IMR-90 (cell line): Measurements from ENCODE around the gene VSIR. TPM values are rescaled to one million over a fixed set of nuclear protein-coding genes. Genes with fewer than 3 reads are reported as not detected.

Experiments used
- ATAC-seq: fragments of 200-7000 bp; cut with Tn5 transposase; 2 replicates; pipeline ENCODE4 v1.9.1; 2020; ENCODE audit warnings: low read depth, mild to moderate bottlenecking, moderate library complexity
- BruUV-seq: library from RNA; stranded (reverse); fragments of 400-500 nt; replicated peaks from 2 replicates; lab custom pipeline; 2021; lab: Mats Ljungman, UMichigan
- CTCF ChIA-PET: fragments of 300-600 bp; formaldehyde crosslinking; extraction: SDS; loops from one replicate; lab custom pipeline; 2021; ENCODE audit warnings: antibody characterized with exemption; lab: Yijun Ruan, JAX
- POLR2A ChIA-PET: fragments of 300-600 bp; sonication (Branson Sonifier 250); formaldehyde crosslinking; loops from one replicate; lab custom pipeline; 2022; ENCODE audit warnings: antibody characterized with exemption; ENCODE audit not compliant: unreplicated experiment; lab: Charles Lee
- DNase-seq: peaks from one replicate; pipeline ENCODE4 v3.0.0; 2013
- H2AFZ ChIP-seq: replicated peaks from 2 replicates; pipeline ENCODE3; 2013; ENCODE audit warnings: low read length, mild to moderate bottlenecking; ENCODE audit not compliant: poor library complexity
- H2AK5ac ChIP-seq: 2 replicates; pipeline ENCODE4 v1.6.1; 2013; ENCODE audit warnings: low read depth, low read length, inconsistent platforms
- H2AK9ac ChIP-seq: replicated peaks from 2 replicates; pipeline ENCODE3; 2013; ENCODE audit warnings: mild to moderate bottlenecking, low read depth, low read length, moderate library complexity; ENCODE audit not compliant: poor library complexity
- H2BK120ac ChIP-seq: 2 replicates; pipeline ENCODE4 v1.6.1; 2013; ENCODE audit warnings: low read depth, low read length, inconsistent platforms
- H2BK15ac ChIP-seq: 3 replicates; pipeline ENCODE4 v1.6.1; 2013; ENCODE audit warnings: low read depth, low read length, inconsistent platforms
- H2BK20ac ChIP-seq: 2 replicates; pipeline ENCODE4 v1.6.1; 2013; ENCODE audit warnings: low read depth, mild to moderate bottlenecking, inconsistent platforms, low read length, moderate library complexity
- H2BK5ac ChIP-seq: 2 replicates; pipeline ENCODE4 v1.6.1; 2013; ENCODE audit warnings: mild to moderate bottlenecking, low read depth, low read length, inconsistent platforms; ENCODE audit not compliant: poor library complexity, severe bottlenecking
- H3K14ac ChIP-seq: replicated peaks from 2 replicates; pipeline ENCODE4 v1.6.1; 2013; ENCODE audit warnings: low read depth, low read length, inconsistent platforms
- H3K18ac ChIP-seq: 2 replicates; pipeline ENCODE4 v1.6.1; 2013; ENCODE audit warnings: low read depth, low read length, control low read depth
- H3K23ac ChIP-seq: 2 replicates; pipeline ENCODE4 v1.6.1; 2013; ENCODE audit warnings: low read depth, low read length, inconsistent platforms
- H3K27ac ChIP-seq: 2 replicates; pipeline ENCODE4 v1.5.1; 2013; ENCODE audit warnings: mild to moderate bottlenecking, control low read depth, low read length; ENCODE audit not compliant: insufficient read depth
- H3K27me3 ChIP-seq: 2 replicates; pipeline ENCODE4 v1.6.1; 2013; ENCODE audit warnings: low read length; ENCODE audit not compliant: control insufficient read depth, insufficient read depth
- H3K36me3 ChIP-seq: 2 replicates; pipeline ENCODE4 v1.6.1; 2013; ENCODE audit warnings: low read length, mixed read lengths; ENCODE audit not compliant: control insufficient read depth, insufficient read depth
- H3K4ac ChIP-seq: 2 replicates; pipeline ENCODE4 v1.6.1; 2013; ENCODE audit warnings: low read depth, low read length, inconsistent platforms
- H3K4me1 ChIP-seq: 2 replicates; pipeline ENCODE4 v1.6.1; 2013; ENCODE audit warnings: low read length, mixed read lengths; ENCODE audit not compliant: control insufficient read depth, insufficient read depth
- H3K4me2 ChIP-seq: 2 replicates; pipeline ENCODE4 v1.6.1; 2013; ENCODE audit warnings: low read depth, mild to moderate bottlenecking, control low read depth, low read length, moderate library complexity
- H3K4me3 ChIP-seq: 2 replicates; pipeline ENCODE4 v1.5.1; 2013; ENCODE audit warnings: low read depth, mild to moderate bottlenecking, control low read depth, low read length, moderate library complexity; ENCODE audit not compliant: insufficient read depth
- H3K56ac ChIP-seq: 2 replicates; pipeline ENCODE4 v1.6.1; 2013; ENCODE audit warnings: low read length, inconsistent platforms; ENCODE audit not compliant: insufficient read depth; ENCODE audit errors: extremely low read depth
- H3K79me1 ChIP-seq, 2 experiments: 2 replicates each; pipeline ENCODE4 v1.6.1; 2013; ENCODE audit warnings: low read length in 2 of 2, inconsistent platforms in 1 of 2, low read depth in 1 of 2
- H3K9ac ChIP-seq: 2 replicates; pipeline ENCODE4 v1.6.1; 2013; ENCODE audit warnings: low read depth, low read length, control low read depth
- H3K9me1 ChIP-seq: 2 replicates; pipeline ENCODE4 v1.6.1; 2013; ENCODE audit warnings: low read length, inconsistent platforms; ENCODE audit not compliant: insufficient read depth
- H3K9me3 ChIP-seq: 2 replicates; pipeline ENCODE4 v1.6.1; 2013; ENCODE audit warnings: low read length; ENCODE audit not compliant: control insufficient read depth, insufficient read depth
- H4K20me1 ChIP-seq: 2 replicates; pipeline ENCODE4 v1.6.1; 2013; ENCODE audit warnings: low read length, inconsistent platforms; ENCODE audit not compliant: insufficient read depth
- H4K5ac ChIP-seq: 2 replicates; pipeline ENCODE4 v1.6.1; 2013; ENCODE audit warnings: mild to moderate bottlenecking, low read depth, low read length, control low read depth
- H4K8ac ChIP-seq, 2 experiments: 2 replicates each; pipeline ENCODE4 v1.6.1; 2013; ENCODE audit warnings: low read depth in 2 of 2, low read length in 2 of 2, control low read depth in 1 of 2, inconsistent platforms in 1 of 2
- H4K91ac ChIP-seq: 2 replicates; pipeline ENCODE4 v1.6.1; 2013; ENCODE audit warnings: low read depth, low read length, inconsistent platforms; ENCODE audit not compliant: insufficient read depth
- BHLHE40 ChIP-seq: fragments of 150-350 bp; IDR thresholded peaks from 2 replicates; pipeline ENCODE4 v1.6.1; 2016; ENCODE audit warnings: mild to moderate bottlenecking, low read depth, low read length
- CEBPB ChIP-seq: IDR thresholded peaks from 2 replicates; pipeline ENCODE4 v1.6.1; 2012; ENCODE audit warnings: low read depth, low read length, improper control_type of control experiment
- CHD1 ChIP-seq: IDR thresholded peaks from 2 replicates; pipeline ENCODE4 v1.6.1; 2012; ENCODE audit warnings: low read depth, low read length, improper control_type of control experiment
- CTCF ChIP-seq: conservative IDR thresholded peaks from 2 replicates; pipeline ENCODE4 v1.5.1; 2012; ENCODE audit warnings: mild to moderate bottlenecking, low read depth, low read length, improper control_type of control experiment
- ELK1 ChIP-seq: fragments of 150-350 bp; IDR thresholded peaks from 2 replicates; pipeline ENCODE4 v1.6.1; 2016; ENCODE audit warnings: low read depth, mild to moderate bottlenecking, low read length, moderate library complexity, borderline replicate concordance
- FOS ChIP-seq: fragments of 150-350 bp; IDR thresholded peaks from 2 replicates; pipeline ENCODE4 v1.6.1; 2016; ENCODE audit warnings: low read depth, low read length
- MAFK ChIP-seq: IDR thresholded peaks from 2 replicates; pipeline ENCODE4 v1.6.1; 2012; ENCODE audit warnings: low read depth, low read length, improper control_type of control experiment
- MAZ ChIP-seq: IDR thresholded peaks from 2 replicates; pipeline ENCODE4 v1.6.1; 2012; ENCODE audit warnings: low read depth, mild to moderate bottlenecking, low read length, improper control_type of control experiment, moderate library complexity, borderline replicate concordance
- MXI1 ChIP-seq: IDR thresholded peaks from 2 replicates; pipeline ENCODE4 v1.6.1; 2012; ENCODE audit warnings: low read depth, mild to moderate bottlenecking, low read length, moderate library complexity, borderline replicate concordance
- NFE2L2 ChIP-seq: fragments of 150-350 bp; IDR thresholded peaks from 2 replicates; pipeline ENCODE4 v1.6.1; 2016; ENCODE audit warnings: low read depth, mild to moderate bottlenecking, low read length
- POLR2A ChIP-seq: IDR thresholded peaks from 2 replicates; pipeline ENCODE4 v1.6.1; 2012; ENCODE audit warnings: mild to moderate bottlenecking, low read depth, low read length
- RAD21 ChIP-seq: IDR thresholded peaks from 2 replicates; pipeline ENCODE4 v1.6.1; 2012; ENCODE audit warnings: low read length, improper control_type of control experiment
- RCOR1 ChIP-seq: IDR thresholded peaks from 2 replicates; pipeline ENCODE4 v1.6.1; 2012; ENCODE audit warnings: mild to moderate bottlenecking, low read length, improper control_type of control experiment; ENCODE audit not compliant: insufficient replicate concordance
- RFX5 ChIP-seq: IDR thresholded peaks from 2 replicates; pipeline ENCODE4 v1.8.0; 2012; ENCODE audit warnings: low read depth, mild to moderate bottlenecking, low read length, moderate library complexity
- SMC3 ChIP-seq: fragments of 150-350 bp; IDR thresholded peaks from 2 replicates; pipeline ENCODE4 v1.6.1; 2016; ENCODE audit warnings: low read depth, mild to moderate bottlenecking, antibody characterized with exemption, low read length, moderate library complexity
- USF2 ChIP-seq: fragments of 150-350 bp; IDR thresholded peaks from 2 replicates; pipeline ENCODE4 v1.6.1; 2017; ENCODE audit warnings: mild to moderate bottlenecking, antibody characterized with exemption, low read length, low read depth
- WGBS, 2 experiments: methylation state at CpG; one replicate each; pipeline versions ENCODE4 v1.1.5 to v1.1.7; 2013; ENCODE audit warnings: missing lambda C conversion rate in 2 of 2; ENCODE audit not compliant: insufficient read length in 1 of 2; ENCODE audit errors: extremely low coverage in 2 of 2; 5-methylcytosine and 5-hydroxymethylcytosine counted together
- dilution Hi-C: fragments of 300-500 bp; cut with HindIII; formaldehyde crosslinking; loops from one replicate; pipeline ENCODE4 v1.14.3; 2018; ENCODE audit warnings: low sequenced_read_pairs; ENCODE audit not compliant: unreplicated experiment
- in situ Hi-C: fragments of 300-500 bp; cut with MboI; formaldehyde crosslinking; loops from 3 replicates; pipeline ENCODE4 v1.14.3; 2019; ENCODE audit warnings: low sequenced_read_pairs, inconsistent platforms, mixed read lengths
- intact Hi-C: fragments of 100-400 bp; cut with micrococcal nuclease; formaldehyde crosslinking; loops from 2 replicates; pipeline ENCODE4 v1.10.0; 2022
- polyA plus RNA-seq, 3 experiments: library from polyadenylated mRNA; depleted of rRNA; stranded (reverse); fragments of >200 nt; gene quantifications; 2 replicates each; pipeline ENCODE4 v1.2.3, GENCODE V29; 2012; ENCODE audit warnings: low replicate concordance in 1 of 3
- total RNA-seq: library from RNA; depleted of rRNA; stranded (reverse); fragments of >200 nt; gene quantifications from 2 replicates; pipeline ENCODE4 v1.2.3, GENCODE V29; 2012

VSIR gene
- total and polyA plus RNA-seq, 2 of the 4 experiments (the other 2 are of a cell fraction) = 5.0 to 23.8 TPM

DNA sequence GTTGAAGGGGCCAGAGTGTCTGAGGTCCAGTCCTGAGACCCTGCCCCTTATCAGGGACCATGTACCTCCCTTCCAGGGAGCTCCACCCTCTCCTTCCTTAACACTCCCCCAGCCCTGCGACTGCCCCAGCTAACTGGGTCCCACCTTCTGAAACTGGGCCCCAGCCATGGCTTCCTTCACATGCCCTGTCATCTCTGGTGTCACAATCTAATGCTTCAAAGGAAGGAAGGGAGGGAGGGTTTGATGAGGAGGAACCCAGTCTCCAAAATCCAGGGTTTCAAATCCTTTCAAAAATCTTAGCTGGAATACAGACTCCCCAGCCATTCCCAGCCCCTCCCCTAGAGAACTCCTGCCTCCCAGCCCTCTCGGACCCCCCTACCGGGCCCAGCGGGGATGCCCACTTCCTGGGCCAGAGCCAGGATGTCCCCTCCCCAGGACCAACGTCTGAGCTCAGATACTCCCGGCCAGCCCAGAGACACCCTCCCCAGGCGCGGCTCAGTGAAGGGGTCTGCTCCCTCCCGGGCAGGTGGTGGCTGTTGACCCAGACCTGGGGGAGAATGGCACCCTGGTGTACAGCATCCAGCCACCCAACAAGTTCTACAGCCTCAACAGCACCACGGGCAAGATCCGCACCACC lies 71.7 kb downstream of the VSIR start:
- TF ChIP-seq ELK1 (no peak), RCOR1 (no peak), CTCF (no peak), RAD21 (no peak), MXI1 (no peak), MAZ (no peak), POLR2A (no peak), MAFK (no peak), USF2 (no peak), NFE2L2 (no peak), SMC3 (no peak), FOS (no peak), CEBPB (no peak), RFX5 (no peak), BHLHE40 (no peak), CHD1 (no peak)
- Histone ChIP-seq H3K79me1 (no peaks in the 10 kb centered on the region), H3K9me1 (no peaks in the 10 kb centered on the region), H3K14ac (no peak overlapping the region), H2AFZ (no peak overlapping the region), H3K4ac (no peak overlapping the region), H4K20me1 (no peaks in the 10 kb centered on the region), H3K9me3 (no peaks in the 10 kb centered on the region), H3K23ac (no peak overlapping the region), H2BK5ac (no peak overlapping the region), H2BK120ac (no peak overlapping the region), H3K56ac (no peak overlapping the region), H4K91ac (no peak overlapping the region), H3K18ac (no peak overlapping the region), H3K27me3 (peaks cover 60% of the 10 kb centered on the region), H2AK9ac (no peak overlapping the region), H4K8ac (no peak overlapping the region), H2AK5ac (no peak overlapping the region), H3K27ac (no peak overlapping the region), H3K4me2 (no peak overlapping the region), H2BK20ac (no peak overlapping the region), H2BK15ac (no peak overlapping the region), H3K9ac (no peak overlapping the region), H3K4me3 (no peak overlapping the region), H4K5ac (no peak overlapping the region), H3K36me3 (no peaks in the 10 kb centered on the region), H3K4me1 (no peaks in the 10 kb centered on the region)
- BruUV-seq = no TSS peak
- ChIA-PET POLR2A (no interaction called here), CTCF (no interaction called here)
- WGBS, 2 experiments = 60% methylated on average over 2 of the region's 11 CpGs; no CpG with 5 or more reads in 1 of the 2 experiments
- ATAC-seq (no peak), DNase-seq (no peak)
- dilution Hi-C loops (no loop called here), in situ Hi-C loops (no loop called here), intact Hi-C loops (no loop called here)
